Measurements from ENCODE around the gene CENPV.

CENPV gene

DNA sequence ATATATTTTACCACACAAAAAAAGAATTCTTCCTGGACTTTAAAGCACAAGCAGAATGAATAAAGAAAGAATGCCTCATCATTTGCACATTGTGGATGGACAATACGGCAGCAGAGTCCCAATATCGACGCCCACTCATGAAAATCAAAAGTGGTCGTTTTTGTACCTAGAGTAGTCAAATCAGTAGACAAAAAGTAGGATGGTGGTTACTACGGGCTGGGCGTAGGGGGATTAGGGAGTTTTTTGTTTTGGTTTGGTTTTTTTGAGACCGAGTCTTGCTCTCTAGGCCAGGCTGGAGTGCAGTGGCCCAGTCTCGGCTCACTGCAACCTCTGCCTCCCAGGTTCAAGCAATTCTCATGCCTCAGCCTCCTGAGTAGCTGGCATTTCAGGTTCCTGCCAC, 8.6 kb upstream of the CENPV start:
- no peak for DNase-seq (ENCODE audit: low read depth in 2 of 2)

DNA sequence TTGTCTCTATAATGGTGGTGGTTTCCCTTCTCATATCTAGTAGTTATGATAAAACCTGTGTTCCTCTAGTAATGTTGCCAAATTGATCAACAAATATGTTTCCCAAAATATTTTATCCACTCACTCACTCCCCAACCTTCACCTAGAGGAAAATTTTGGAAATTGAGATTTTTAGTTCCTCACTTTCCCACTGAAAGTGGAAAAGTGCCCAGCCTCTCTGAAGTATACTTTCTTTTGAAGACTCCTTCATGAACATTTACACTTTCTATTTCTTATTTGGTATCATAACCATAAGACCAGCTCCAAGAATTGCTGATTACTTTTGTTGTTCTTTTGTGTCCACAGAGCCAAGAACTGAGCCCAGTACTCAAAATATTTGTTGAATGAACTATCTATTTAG, 5.1 kb upstream of the CENPV start:
- no peak for DNase-seq (ENCODE audit: low read depth in 2 of 2)

DNA sequence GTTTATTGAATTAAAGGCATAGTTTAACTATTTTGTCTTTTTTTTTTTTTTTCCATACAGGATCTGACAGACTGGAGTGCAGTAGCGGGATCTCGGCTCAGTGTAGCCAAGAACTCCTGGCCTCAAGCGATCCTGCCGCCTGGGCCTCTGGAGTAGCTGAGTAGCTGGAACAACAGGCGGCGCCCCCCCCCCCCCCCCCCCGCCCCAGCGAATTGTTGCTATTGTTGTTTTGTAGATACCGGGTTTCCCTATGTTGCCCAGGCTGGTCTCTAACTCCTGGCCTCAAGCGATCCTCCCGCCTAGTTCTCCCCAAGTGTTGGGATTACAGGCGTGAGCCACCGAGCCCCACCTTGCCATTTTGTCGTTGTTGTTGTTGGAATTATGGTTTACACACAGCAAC, 1.3 kb upstream of the CENPV start:
- no peak for DNase-seq (ENCODE audit: low read depth in 2 of 2)

DNA sequence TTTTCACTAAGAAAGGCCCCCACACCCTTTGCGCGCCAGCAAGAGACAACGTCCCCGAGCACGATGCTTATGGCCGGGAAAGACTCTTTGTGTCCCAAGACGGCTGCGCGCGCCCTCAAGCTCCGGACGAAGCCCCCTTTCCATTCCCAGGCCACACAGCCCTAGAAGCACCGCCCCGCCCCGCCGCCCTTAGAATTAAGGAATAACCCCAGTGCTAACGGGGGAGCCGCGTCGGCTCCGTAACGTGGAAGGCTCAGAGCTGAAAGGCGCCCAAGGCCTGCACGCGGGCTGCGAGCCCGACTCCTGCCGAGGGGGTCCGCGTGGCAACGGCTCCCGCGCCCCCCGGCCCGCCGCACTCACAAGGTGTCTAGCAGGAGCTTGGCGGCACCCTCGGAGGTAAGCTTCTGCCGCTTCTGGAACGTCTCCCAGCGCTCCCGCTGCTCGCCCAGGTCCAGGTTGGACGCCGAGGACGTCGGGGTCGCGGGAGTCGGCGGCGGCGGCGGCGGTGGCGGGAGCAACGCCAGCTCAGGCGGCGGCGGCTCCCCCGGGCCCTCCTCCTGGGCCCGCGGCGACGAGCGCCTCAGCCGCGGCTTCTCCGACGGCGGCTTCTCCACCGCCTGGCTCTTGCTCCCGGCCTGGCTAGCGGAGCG, 477 bp downstream of the CENPV start:
- peak; percentile 3 to 22 for DNase-seq (ENCODE audit: low read depth in 2 of 2)

DNA sequence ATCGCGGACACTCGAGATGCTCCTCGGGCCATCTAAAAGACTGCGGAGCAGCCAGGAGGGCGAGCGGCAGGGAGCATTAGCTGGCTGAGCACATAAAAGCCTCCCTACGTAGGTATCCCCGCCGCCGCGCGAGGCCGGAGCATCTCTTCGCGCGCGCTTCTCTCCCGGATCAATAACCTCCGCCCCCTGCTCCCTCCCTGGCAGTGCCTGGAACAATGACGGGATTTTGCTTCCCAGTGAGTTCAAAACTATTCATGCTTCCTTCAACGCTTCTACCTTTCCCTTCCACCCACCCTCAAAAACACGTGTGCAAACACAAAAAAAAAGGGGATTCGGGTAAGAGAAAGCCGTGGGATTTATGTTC, 984 bp downstream of the CENPV start:
- no peak for DNase-seq (ENCODE audit: low read depth in 2 of 2)

DNA sequence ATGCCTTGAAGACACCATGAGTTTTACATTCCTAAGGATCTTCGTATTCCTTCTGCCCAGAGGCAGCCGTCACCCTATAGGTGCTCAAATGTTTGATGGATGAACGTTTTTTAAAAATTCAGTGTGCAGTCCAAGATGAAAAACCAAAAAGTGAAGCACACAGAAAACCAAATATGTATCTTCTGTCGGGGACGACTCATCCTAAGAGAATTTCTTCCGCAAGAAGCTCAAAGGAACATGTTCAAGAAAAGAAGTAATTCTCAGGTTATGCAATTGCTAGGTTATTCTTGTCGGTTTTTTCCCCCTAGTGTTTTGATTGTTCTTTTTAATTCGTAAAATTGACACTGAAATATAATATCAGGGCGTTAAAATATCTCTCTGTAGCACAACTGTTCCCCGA, 1.4 kb downstream of the CENPV start:
- DNase-seq (ENCODE audit: low read depth in 2 of 2) = no peak

DNA sequence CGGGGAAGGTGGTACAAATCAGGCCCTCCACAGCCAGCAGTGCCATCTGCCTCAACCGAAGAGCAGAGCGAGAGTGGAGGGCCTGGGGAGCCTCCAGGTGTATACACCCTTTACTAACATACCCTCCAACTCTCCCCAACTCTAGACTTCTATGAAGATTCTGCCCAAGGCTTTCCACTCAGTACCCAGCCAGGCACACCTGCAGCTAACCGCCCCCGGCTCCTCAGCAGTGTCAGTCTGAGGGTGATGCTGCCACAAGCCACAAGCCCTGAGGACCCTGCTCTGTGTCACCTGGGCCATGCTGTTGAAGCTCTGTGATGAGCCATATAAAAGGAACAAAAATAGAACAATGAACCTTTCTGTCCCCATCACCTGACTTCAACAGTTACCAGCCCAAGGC, 3.8 kb downstream of the CENPV start:
- no peak for DNase-seq (ENCODE audit: low read depth in 2 of 2)

DNA sequence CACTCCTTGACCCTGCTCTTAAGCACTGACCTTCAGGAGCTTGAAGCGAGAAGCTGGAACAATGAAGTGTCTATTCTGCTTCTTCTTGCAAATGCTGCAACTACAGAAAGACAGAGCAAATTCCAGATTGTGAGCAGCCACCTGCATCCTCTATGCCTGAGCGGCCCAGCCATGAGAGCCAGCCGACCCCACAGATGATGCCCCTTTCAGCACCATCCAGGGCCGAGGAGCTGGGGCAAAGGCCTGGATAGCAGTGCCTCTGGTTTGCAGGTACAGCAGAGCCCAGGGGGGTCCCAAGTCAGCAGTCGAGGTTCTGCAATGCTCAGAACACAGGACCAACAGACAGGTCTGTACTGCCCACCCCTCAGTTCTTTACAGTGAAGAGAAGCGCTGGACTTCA, 4.7 kb downstream of the CENPV start:
- no peak for DNase-seq (ENCODE audit: low read depth in 2 of 2)

DNA sequence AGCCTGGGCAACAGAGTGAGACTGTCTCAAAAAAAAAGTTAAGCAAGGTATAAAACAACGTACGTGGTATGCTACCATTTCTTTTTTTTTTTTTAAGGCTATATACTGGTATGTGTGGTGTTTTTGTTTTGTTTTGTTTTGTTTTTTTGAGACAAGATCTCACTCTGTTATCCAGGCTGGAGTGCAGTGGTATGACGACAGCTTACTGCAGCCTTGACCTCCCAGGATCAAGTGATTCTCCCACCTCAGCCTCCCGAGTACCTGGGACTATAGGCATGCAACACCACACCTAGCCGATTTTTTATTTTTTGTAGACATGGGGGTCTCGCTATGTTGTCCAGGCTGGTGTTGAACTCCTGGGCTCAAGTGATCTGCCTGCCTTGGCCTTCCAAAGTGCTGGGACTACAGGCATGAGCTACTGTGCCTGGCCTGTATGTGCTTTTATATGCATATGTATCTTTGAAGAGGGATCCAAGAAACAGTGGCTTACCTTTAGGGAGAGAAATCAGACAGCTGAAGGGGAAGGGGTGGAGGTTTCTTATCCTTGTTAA, 6.5 kb downstream of the CENPV start:
- no peak for DNase-seq (ENCODE audit: low read depth in 2 of 2)

DNA sequence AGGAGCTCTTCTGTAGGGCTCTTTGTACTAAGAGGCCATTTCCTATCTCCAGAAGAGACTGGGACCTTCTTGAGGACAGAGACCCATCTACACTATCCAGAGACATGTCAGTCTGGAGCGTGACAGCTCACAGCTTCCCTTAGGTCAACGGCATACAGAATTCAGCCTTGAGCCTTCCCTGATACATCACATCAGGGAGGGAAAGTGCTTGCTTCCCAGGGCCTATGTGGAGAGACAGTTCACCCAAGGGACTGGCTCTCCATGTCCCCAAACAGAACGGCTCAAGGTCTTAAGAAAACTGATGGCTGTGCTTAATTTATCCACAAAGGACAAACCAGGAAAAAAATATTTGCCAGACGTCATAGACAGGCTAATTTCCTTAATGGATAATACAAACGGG, 7.7 kb downstream of the CENPV start:
- DNase-seq (ENCODE audit: low read depth in 2 of 2) = no peak

DNA sequence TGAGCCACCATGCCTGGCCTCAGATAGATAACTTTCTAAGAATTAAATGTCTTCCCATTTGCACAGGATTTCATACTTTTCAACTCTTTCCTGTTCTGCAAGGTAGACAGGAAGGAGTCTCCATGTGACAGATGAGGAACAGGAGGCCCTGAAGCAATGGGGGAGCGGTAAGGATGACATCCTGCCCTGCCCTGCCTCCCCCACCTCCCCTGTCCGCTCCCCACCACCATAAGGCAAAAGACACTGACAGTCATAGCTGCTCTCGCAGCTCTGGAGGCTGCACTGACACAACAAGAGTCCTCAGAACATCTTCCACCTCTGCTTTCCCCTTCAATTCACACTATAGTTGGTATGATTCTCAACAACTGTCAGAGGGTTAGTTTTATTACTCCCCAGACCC, 9.7 kb downstream of the CENPV start:
- no peak for DNase-seq (ENCODE audit: low read depth in 2 of 2)

DNA sequence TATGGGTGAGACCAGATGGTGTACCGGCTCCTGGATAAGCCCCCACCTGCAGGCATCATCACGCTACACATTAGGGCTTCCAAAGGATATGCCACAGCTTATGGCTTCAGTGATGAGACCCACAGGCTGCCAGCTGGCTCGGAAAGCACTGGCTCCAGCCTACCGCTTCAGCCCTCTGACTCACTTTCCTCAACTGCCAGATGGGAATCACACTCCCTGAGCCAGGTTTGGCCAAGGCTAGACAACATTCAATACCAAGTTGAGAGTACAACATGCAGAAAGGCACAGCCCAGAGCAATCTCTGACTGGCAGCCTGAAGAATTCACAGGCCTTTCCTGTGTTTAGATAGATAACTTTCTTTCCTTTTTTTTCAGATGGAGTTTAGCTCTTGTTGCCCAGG, 10.3 kb downstream of the CENPV start:
- DNase-seq (ENCODE audit: low read depth in 2 of 2) = no peak

DNA sequence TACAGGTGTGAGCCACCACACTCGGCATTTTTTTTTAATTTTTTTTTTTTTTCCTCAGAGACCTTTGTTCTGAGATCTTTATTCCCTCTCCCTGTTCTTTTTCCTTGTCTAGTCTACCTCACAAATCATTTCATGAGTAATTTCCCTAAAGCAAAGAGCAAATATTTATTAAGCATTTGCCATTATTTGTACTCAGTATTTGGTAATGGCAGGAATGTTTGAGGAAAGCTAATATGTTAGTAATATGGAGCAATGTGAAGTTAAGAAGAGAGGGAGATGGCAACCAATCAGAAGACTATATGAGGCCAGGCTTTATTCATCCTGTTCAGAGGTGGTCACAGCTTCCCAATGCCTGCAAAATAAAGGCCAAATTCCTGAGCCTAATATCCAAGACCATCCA, 13.3 kb downstream of the CENPV start:
- no peak for DNase-seq (ENCODE audit: low read depth in 2 of 2)

DNA sequence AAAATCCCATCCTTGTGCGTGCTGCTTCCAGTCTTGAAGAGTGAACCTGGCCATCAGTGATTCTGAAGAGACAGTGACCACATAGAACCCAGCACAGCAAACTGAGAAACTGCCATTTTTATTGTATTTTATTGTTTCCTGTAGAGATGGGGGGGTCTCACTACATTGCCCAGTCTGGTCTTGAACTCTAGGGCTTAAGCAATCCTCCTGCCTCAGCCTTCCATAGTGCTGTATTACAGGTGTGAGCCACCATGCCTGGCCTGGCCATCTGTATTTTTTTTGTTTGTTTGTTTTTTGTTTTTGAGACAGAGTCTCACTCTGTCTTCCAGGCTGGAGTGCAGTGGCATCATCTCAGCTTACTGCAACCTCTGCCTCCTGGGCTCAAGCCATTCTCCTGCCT, 13.9 kb downstream of the CENPV start:
- no peak for DNase-seq (ENCODE audit: low read depth in 2 of 2)

DNA sequence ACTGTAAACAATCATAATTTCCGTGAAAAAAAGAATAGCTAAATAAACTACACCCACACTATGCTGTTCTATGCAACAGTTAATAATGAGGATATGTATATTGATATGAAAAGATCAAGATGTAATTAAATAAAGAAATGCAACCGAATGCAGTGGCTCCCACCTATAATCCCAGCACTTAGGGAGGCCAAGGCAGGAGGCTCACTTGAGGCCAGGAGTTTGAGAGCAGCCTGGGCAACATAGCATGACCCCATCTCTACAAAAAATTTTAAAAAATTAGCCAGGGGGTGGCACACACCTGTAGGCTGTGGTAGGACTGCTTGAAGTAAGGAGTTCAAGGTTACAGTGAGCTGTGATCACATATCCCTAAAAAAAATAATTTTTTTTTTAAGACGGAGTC, 14.9 kb downstream of the CENPV start:
- DNase-seq (ENCODE audit: low read depth in 2 of 2) = no peak

DNA sequence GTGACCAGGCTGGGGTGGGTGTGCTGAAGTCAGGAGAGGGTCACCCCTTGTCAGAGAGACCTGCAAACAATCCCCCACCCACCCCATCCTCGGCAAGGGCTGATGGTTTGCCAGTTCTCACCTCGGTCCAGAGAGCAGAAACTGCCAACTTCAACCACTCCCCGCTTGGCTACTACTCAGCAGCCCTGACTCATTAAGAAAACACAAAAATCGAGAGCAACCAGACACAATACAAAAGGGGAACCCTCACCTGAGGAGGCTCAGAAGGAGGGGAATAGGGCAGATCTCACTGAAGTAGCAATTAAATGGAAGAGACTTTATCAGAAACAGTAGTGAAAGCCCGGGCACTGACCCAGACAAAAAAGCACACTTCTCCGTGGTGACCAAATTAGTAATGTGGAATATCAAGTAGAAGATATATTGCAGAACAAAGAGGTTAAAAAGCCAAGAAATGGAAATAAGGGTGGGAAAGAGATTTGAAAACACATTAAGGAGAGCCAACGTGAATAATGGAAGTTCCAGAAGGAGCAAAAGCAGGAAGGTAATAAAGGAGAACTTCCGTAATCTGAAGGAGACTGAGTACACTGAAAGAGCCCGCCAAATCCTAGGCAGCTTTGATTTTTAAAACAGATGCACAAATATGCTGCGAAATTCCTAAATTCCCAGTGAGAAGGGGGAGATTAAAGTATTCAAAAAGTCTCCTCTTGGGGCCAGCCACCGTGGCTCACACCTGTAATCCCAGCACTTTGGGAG, 23.6 kb downstream of the CENPV start:
- DNase-seq (ENCODE audit: low read depth in 2 of 2) = no peak

DNA sequence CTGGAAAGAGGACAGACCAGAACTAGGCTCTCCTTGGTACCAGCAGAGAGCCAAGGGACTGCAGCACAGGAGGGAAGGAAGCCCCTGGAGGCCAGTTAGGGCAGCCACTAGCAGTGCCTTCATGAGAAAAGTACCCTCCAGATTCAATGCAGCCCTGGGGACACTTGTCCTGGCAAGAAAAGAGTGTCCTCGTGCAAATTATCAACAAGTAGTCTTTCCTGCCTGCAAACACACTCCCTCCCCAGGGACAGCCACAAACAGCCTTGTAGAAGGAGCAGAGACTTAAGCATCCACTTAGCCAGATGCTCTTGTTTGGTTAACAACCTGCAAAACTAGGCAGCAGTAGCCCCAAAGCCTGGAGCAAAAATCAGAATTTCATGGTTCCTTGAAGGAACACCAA, 24.3 kb downstream of the CENPV start:
- no peak for DNase-seq (ENCODE audit: low read depth in 2 of 2)

DNA sequence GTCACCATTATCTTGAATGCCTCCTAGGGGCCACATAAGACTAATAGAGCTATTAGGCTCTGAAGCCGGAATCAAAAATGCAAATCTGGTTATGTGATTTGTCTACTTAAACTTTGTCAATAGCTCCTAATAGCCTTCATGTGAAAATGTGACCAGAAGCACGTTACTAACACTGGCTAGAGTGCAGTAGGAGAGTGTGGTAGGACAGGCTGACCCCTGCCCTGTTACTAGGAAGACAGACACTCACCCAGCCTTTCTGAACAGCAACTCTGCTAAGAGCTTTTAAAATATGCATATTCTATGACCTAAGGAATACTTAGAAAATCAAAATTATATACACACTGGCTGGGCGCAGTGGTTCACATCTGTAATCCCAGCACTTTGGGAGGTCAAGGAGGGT, 26.3 kb downstream of the CENPV start:
- no peak for DNase-seq (ENCODE audit: low read depth in 2 of 2)

DNA sequence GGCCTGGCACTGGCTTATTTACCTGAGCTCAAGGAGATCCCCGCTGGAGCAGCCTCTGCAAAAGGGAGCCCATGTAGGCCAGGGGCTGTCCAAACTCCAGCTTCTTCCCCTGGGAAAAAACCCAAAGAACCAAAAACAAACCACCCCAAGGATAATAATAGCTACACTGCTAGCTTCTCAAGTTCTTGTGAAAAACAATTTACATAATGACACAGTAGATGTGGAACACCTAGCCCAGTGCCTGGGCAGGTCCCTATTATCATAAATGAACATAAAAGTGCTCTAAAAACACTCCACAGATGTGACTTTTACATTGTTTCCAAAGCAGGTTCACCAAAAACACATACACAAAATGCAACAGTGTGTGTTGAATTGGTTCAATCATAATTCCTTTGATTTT, 27.3 kb downstream of the CENPV start:
- DNase-seq (ENCODE audit: low read depth in 2 of 2) = no peak

DNA sequence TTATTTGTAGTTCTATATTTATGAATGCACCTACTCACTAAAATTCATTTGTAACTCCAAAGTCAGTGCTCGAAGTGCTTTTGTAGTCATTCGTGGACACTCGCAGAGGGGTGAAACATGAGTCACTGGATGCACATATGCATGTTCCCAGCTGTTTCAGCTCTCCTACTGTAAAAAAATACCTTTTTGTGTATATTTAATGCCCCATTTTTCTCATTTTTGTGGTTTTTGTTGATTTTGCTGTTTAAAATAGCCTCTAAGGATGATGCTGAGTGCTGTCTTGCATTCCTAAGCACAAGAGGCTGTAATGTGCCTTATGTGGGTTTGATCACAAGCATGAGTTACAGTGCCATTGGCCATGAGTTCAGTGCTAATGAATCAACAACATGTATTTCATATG, 30.6 kb downstream of the CENPV start:
- DNase-seq (ENCODE audit: low read depth in 2 of 2) = no peak

DNA sequence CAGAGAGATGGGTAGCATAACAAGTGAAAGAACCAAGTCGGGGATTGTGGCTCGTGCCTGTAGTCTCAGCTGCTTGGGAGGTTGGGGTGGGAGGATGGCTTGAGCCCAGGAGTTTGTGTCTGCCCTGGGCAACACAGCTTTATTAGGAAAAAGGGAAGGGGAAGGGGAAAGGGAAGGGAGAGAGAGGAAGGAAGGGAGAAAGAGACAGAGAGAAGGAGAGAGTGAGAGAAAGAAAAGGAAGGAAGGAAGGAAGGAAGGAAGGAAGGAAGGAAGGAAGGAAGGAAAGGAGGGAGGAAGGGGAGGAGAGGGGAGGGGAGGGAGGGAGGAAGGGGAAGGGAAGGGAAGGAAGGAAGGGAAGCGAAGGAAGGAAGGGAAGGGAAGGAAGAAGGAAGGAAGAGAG, 33.3 kb downstream of the CENPV start:
- no peak for DNase-seq (ENCODE audit: low read depth in 2 of 2)

DNA sequence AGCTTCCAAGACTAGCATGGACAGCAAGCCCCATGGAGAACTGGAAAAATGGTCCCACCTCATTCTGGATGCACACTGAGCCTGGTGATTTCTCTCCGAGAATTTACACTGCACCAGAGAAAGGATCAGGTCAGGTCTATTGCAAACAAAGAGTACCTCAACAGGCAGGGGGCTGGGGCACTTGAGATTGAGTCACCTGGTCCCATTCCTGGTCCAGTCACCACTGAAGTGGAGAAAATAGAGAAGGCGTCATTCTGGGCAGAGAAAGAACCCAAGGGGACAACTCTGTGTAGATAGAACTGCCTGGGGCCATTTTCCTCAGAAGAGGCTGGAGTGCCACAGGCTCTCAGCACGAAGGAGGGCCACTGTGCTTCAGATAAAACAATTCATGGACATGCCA, 38.4 kb downstream of the CENPV start:
- no peak for DNase-seq (ENCODE audit: low read depth in 2 of 2)

DNA sequence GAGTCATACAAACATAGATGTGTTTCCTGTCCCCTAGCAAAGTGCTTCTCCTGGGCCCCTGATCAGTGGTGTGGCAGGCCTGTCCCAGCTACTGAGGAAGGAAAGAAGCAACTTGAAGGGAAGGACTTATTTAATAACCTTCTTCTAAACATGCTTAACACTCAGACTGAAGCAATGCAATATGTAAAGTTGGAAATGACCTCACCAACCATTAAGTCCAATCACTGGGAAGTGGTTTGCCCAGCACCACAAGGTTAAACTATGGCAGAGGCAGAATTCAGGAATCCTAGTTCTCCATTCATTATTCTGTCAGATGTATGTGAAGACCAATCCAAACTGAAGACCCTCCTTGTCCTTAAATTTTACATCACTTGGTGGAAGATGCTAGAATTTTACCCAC, 39.1 kb downstream of the CENPV start:
- DNase-seq (ENCODE audit: low read depth in 2 of 2) = no peak
